ENCODE results near the gene IAH1.

IAH1 gene

DNA sequence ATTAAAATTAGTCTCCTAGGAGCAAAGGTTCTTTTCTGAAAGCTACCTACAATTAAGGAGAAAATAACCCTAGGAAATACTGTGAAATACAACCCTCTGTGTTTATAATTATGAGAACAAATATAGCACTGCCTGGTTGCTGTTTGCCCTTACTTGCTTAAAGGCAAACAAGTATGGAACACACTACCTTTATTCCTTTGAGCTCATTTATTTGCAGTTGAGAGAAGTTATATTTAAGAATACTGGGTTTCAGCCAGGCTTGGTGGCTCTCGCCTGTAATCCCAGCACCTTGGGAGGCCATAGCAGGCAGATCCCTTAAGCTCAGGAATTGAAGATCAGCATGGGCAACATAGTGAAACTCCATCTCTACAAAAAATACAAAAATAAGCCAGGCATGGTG is 23.1 kb upstream of the IAH1 start:
- Histone ChIP-seq H3K27me3 (ENCODE audit: control insufficient read depth in 2 of 2, insufficient read depth in 2 of 2, low read length in 2 of 2) (no peaks in the 10 kb centered on the region), H3K27ac (ENCODE audit: low read depth in 2 of 2, low read length in 2 of 2) (no peak overlapping the region), H3K4me3 (ENCODE audit: low read length in 2 of 2) (no peak overlapping the region), H3K9me3 (ENCODE audit: control insufficient read depth in 2 of 2, low read length in 2 of 2) (no peaks in the 10 kb centered on the region), H3K4me1 (ENCODE audit: control insufficient read depth in 2 of 2, insufficient read depth in 2 of 2, low read length in 2 of 2) (no peaks in the 10 kb centered on the region), H3K36me3 (ENCODE audit: control insufficient read depth in 2 of 2, insufficient read depth in 2 of 2, low read length in 2 of 2) (peaks cover 16 to 21% of the 10 kb centered on the region in 2 donors), H3K9ac (ENCODE audit: low read depth in 1 of 2, low read length in 2 of 2) (no peak overlapping the region)

DNA sequence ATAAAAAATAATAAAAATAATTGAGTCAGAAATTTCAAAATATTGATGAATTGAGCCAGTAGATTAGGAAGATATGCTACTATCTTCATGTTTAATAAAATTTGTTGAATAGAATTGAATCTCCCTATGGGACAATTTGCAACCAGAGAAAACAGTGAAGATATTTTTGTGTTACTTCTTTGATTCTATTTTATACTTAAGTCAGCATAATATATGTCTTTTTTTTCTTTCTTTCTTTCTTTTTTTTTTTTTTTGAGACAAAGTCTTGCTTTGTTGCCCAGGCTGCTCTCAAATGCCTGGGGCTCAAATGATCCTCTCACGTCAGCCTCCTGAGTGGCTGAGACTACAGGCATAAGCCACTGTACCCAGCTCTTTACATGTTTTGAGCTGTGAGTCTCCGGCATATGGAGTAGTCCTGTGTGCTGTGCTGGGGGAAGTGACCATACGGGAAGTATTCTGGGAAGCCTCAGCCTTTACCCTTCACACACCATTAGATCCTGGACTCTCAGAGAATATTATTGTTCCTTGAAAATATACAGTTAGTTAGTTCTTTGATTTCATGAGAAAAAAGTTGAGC is 13.8 kb upstream of the IAH1 start:
- Histone ChIP-seq H3K36me3 (ENCODE audit: control insufficient read depth in 2 of 2, insufficient read depth in 2 of 2, low read length in 2 of 2) (peaks cover 13 to 21% of the 10 kb centered on the region in 2 donors), H3K27me3 (ENCODE audit: control insufficient read depth in 2 of 2, insufficient read depth in 2 of 2, low read length in 2 of 2) (no peaks in the 10 kb centered on the region), H3K4me3 (ENCODE audit: low read length in 2 of 2) (no peak overlapping the region), H3K9me3 (ENCODE audit: control insufficient read depth in 2 of 2, low read length in 2 of 2) (no peaks in the 10 kb centered on the region), H3K4me1 (ENCODE audit: control insufficient read depth in 2 of 2, insufficient read depth in 2 of 2, low read length in 2 of 2) (no peaks in the 10 kb centered on the region), H3K27ac (ENCODE audit: low read depth in 2 of 2, low read length in 2 of 2) (no peak overlapping the region), H3K9ac (ENCODE audit: low read depth in 1 of 2, low read length in 2 of 2) (no peak overlapping the region)

DNA sequence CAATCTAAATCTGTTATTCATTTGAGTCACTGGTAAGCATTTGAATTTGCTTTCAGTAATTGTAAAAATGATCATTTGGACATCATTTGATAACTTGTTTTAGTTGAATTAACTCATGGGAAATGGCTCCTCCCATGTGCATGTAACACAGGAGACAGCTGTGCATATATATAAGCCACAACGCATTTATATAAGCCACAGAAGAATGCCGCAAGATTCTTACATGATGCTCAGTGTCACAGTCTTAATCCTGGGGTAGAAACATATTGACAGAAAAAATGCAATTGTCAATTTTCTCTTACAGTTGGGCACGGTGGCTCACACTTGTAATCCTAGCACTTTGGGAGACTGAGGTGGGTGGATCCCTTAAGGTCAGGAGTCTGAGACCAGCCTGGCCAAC is 13.3 kb upstream of the IAH1 start:
- H3K27ac ChIP-seq (ENCODE audit: low read depth in 2 of 2, low read length in 2 of 2): no peak overlapping the region
- H3K36me3 ChIP-seq (ENCODE audit: control insufficient read depth in 2 of 2, insufficient read depth in 2 of 2, low read length in 2 of 2): peaks cover 12 to 23% of the 10 kb centered on the region in 2 donors
- no peak overlapping the region for H3K9ac ChIP-seq (ENCODE audit: low read depth in 1 of 2, low read length in 2 of 2)
- no peak overlapping the region for H3K4me3 ChIP-seq (ENCODE audit: low read length in 2 of 2)
- H3K9me3 ChIP-seq (ENCODE audit: control insufficient read depth in 2 of 2, low read length in 2 of 2): no peaks in the 10 kb centered on the region
- H3K4me1 ChIP-seq (ENCODE audit: control insufficient read depth in 2 of 2, insufficient read depth in 2 of 2, low read length in 2 of 2): no peaks in the 10 kb centered on the region
- no peaks in the 10 kb centered on the region for H3K27me3 ChIP-seq (ENCODE audit: control insufficient read depth in 2 of 2, insufficient read depth in 2 of 2, low read length in 2 of 2)

DNA sequence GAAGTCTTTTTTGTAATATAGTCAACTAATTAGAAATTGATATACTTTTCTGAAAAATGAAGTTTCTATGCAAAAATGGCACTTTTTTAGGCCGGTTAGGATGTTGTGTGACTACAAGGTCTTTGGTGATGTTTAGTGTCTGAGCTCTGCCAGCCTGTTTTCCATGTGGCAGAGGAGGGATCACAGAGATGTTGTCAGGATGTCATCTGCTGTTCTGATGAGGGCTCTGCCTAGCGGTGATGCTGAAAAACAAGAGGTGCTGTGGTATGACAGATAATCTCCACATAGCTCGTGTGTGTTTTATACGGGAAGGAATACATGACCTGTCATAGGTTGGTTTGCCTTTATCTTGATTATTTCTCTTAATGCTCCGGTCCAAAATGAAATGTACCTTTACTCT is 12.0 kb upstream of the IAH1 start:
- Histone ChIP-seq H3K9me3 (ENCODE audit: control insufficient read depth in 2 of 2, low read length in 2 of 2) (no peaks in the 10 kb centered on the region), H3K4me3 (ENCODE audit: low read length in 2 of 2) (no peak overlapping the region), H3K9ac (ENCODE audit: low read depth in 1 of 2, low read length in 2 of 2) (no peak overlapping the region), H3K27me3 (ENCODE audit: control insufficient read depth in 2 of 2, insufficient read depth in 2 of 2, low read length in 2 of 2) (no peaks in the 10 kb centered on the region), H3K27ac (ENCODE audit: low read depth in 2 of 2, low read length in 2 of 2) (no peak overlapping the region), H3K36me3 (ENCODE audit: control insufficient read depth in 2 of 2, insufficient read depth in 2 of 2, low read length in 2 of 2) (peaks cover 12 to 18% of the 10 kb centered on the region in 2 donors), H3K4me1 (ENCODE audit: control insufficient read depth in 2 of 2, insufficient read depth in 2 of 2, low read length in 2 of 2) (no peaks in the 10 kb centered on the region)

DNA sequence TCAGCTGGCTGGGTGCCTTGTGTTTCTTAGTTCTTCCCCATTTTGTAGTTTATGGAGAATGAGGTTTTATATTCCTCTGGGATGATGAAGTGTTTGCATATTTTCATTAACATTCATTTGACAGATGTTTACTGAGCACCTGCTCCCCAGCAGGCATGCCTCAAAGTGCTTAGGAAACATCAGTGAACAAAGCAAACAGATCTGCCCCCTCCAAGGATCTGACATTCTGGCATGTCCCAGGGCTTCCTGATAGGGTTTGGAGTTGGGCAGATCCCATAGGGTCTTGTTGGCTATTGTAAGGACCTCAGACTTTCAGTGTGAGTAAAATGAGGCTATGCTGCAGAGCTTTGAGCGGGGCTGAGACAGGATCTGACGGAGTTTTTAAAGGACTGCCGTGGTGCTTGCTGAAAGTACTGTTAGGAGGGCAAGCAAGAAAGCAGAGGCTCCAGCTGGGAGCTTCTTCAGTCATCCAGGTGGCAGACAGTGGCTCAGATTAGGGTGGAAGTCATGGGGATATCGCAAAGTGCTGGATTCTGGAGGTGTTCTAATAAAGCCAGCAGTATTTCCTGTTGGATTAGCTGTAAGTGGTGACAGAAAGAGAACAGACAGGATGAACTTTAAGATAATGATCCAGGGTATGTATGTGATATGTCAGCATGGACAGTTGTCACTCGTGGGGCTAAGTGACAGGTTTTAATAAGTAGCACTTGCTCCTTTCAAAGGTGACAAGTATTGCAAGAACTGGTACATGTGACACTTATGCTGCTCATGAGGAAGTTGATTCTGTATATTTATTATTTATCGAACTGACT is 11.3 kb upstream of the IAH1 start:
- peaks cover 16 to 19% of the 10 kb centered on the region in 2 donors for H3K36me3 ChIP-seq (ENCODE audit: control insufficient read depth in 2 of 2, insufficient read depth in 2 of 2, low read length in 2 of 2)
- H3K4me1 ChIP-seq (ENCODE audit: control insufficient read depth in 2 of 2, insufficient read depth in 2 of 2, low read length in 2 of 2): no peaks in the 10 kb centered on the region
- no peaks in the 10 kb centered on the region for H3K9me3 ChIP-seq (ENCODE audit: control insufficient read depth in 2 of 2, low read length in 2 of 2)
- H3K27me3 ChIP-seq (ENCODE audit: control insufficient read depth in 2 of 2, insufficient read depth in 2 of 2, low read length in 2 of 2): no peaks in the 10 kb centered on the region
- H3K27ac ChIP-seq (ENCODE audit: low read depth in 2 of 2, low read length in 2 of 2): no peak overlapping the region
- no peak overlapping the region for H3K9ac ChIP-seq (ENCODE audit: low read depth in 1 of 2, low read length in 2 of 2)
- H3K4me3 ChIP-seq (ENCODE audit: low read length in 2 of 2): no peak overlapping the region

DNA sequence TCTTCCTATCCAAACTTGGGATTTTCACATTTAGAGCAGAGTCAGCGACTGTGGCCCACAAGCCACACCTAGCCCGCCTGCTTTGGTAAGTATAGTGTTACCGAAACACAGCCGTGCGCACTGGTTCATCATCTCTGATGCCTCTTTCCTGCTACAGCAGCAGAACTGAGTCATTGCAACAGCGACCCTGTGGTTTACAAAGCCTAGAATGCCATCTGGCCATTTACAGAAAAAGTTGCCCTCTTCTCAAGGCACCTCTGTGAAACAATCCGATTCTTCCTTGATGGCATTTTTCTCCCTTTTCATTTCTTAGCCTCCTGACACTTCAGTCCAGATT is 10.7 kb upstream of the IAH1 start:
- Histone ChIP-seq H3K27me3 (ENCODE audit: control insufficient read depth in 2 of 2, insufficient read depth in 2 of 2, low read length in 2 of 2) (no peaks in the 10 kb centered on the region), H3K9ac (ENCODE audit: low read depth in 1 of 2, low read length in 2 of 2) (no peak overlapping the region), H3K27ac (ENCODE audit: low read depth in 2 of 2, low read length in 2 of 2) (no peak overlapping the region), H3K36me3 (ENCODE audit: control insufficient read depth in 2 of 2, insufficient read depth in 2 of 2, low read length in 2 of 2) (peaks cover 12 to 16% of the 10 kb centered on the region in 2 donors), H3K4me1 (ENCODE audit: control insufficient read depth in 2 of 2, insufficient read depth in 2 of 2, low read length in 2 of 2) (no peaks in the 10 kb centered on the region), H3K9me3 (ENCODE audit: control insufficient read depth in 2 of 2, low read length in 2 of 2) (no peaks in the 10 kb centered on the region), H3K4me3 (ENCODE audit: low read length in 2 of 2) (no peak overlapping the region)

DNA sequence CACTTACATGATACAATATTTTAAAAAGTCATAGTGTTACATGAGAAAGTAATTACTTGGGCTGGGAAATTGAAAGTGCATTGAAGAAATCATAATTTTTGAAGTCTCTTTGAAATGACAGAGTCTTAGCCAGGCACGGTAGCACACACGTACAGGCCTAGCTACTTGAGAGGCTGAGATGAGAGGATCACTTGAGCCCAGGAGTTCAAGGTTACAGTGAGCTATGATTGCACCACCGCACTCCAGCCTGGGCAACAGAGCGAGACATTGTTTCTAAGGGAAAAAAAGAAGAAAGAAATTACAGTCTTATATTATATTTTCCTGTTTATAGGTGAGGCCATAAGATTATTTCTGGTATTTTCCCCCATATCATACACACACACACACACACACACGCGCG is 9.2 kb upstream of the IAH1 start:
- Histone ChIP-seq H3K4me3 (ENCODE audit: low read length in 2 of 2) (no peak overlapping the region), H3K27me3 (ENCODE audit: control insufficient read depth in 2 of 2, insufficient read depth in 2 of 2, low read length in 2 of 2) (no peaks in the 10 kb centered on the region), H3K4me1 (ENCODE audit: control insufficient read depth in 2 of 2, insufficient read depth in 2 of 2, low read length in 2 of 2) (no peaks in the 10 kb centered on the region), H3K9ac (ENCODE audit: low read depth in 1 of 2, low read length in 2 of 2) (no peak overlapping the region), H3K27ac (ENCODE audit: low read depth in 2 of 2, low read length in 2 of 2) (no peak overlapping the region), H3K9me3 (ENCODE audit: control insufficient read depth in 2 of 2, low read length in 2 of 2) (no peaks in the 10 kb centered on the region), H3K36me3 (ENCODE audit: control insufficient read depth in 2 of 2, insufficient read depth in 2 of 2, low read length in 2 of 2) (peaks cover 12 to 15% of the 10 kb centered on the region in 2 donors)

DNA sequence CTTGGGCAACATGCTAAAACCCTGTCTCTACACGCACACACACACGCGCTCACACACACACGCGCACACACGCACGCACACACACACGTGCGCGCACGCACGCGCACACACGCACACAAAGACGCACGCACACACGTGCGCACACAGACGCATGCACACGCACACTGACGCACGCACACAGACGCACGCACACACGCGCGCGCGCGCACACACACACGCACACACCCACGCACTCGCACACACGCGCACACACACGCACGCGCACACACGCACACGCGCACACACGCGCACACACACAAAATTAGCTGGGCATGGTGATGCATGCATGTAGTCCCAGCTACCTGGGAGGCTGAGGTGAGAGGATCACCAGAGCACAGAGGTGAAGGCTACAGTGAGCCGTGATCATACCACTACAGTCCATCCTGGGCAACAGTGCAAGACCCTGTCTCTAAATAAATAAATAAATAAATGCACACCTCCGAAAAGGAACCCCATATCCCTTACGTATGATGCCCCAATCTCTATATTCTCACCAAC is 8.1 kb upstream of the IAH1 start:
- H3K4me3 ChIP-seq (ENCODE audit: low read length in 2 of 2): no peak overlapping the region
- H3K27me3 ChIP-seq (ENCODE audit: control insufficient read depth in 2 of 2, insufficient read depth in 2 of 2, low read length in 2 of 2): no peaks in the 10 kb centered on the region
- H3K4me1 ChIP-seq (ENCODE audit: control insufficient read depth in 2 of 2, insufficient read depth in 2 of 2, low read length in 2 of 2): no peaks in the 10 kb centered on the region
- H3K9ac ChIP-seq (ENCODE audit: low read depth in 1 of 2, low read length in 2 of 2): no peak overlapping the region
- H3K27ac ChIP-seq (ENCODE audit: low read depth in 2 of 2, low read length in 2 of 2): no peak overlapping the region
- H3K9me3 ChIP-seq (ENCODE audit: control insufficient read depth in 2 of 2, low read length in 2 of 2): no peaks in the 10 kb centered on the region
- peaks cover 9 to 13% of the 10 kb centered on the region in 2 donors for H3K36me3 ChIP-seq (ENCODE audit: control insufficient read depth in 2 of 2, insufficient read depth in 2 of 2, low read length in 2 of 2)

DNA sequence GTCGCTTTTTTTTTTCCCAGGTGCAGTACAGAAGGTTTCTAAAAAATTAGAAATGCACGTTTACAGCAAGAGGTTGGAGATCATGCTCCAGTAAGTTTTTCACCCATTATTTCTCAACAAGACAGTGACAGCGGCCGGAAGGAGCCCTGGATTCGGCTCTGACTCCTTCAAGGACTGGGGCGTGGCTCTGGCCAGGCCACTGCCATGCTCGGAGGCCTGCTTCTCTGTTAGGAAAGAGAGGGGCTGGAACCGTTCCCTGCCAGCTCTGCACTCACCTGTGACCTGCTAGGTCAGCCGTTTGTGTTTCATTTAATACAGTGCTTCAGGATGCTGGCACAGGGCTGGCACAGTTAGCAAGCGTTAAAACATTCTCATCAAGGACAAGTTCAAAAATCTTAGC is 6.7 kb upstream of the IAH1 start:
- no peak overlapping the region for H3K4me3 ChIP-seq (ENCODE audit: low read length in 2 of 2)
- no peak overlapping the region for H3K9ac ChIP-seq (ENCODE audit: low read depth in 1 of 2, low read length in 2 of 2)
- H3K36me3 ChIP-seq (ENCODE audit: control insufficient read depth in 2 of 2, insufficient read depth in 2 of 2, low read length in 2 of 2): peaks cover 8 to 13% of the 10 kb centered on the region in 2 donors
- no peaks in the 10 kb centered on the region for H3K27me3 ChIP-seq (ENCODE audit: control insufficient read depth in 2 of 2, insufficient read depth in 2 of 2, low read length in 2 of 2)
- no peaks in the 10 kb centered on the region for H3K9me3 ChIP-seq (ENCODE audit: control insufficient read depth in 2 of 2, low read length in 2 of 2)
- H3K4me1 ChIP-seq (ENCODE audit: control insufficient read depth in 2 of 2, insufficient read depth in 2 of 2, low read length in 2 of 2): no peaks in the 10 kb centered on the region
- H3K27ac ChIP-seq (ENCODE audit: low read depth in 2 of 2, low read length in 2 of 2): no peak overlapping the region

DNA sequence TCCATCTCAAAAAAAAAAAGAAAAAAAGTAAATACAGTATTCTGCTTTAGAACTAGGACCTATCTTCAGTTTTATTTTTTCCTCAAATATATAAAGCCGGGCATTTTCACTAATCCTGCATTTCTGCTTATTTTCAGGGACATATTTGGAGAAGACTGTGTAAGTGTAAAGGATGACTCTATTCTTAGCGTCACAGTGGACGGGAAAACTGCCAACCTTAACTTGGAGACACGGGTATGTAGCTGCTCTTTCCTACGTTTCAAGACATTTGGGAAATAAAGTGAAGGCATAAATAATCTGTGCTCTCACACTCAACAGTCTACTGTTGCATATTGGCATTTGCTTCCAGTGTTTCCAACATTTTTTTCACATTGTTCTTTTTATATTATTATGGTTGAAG is 3.1 kb upstream of the IAH1 start:
- Histone ChIP-seq H3K9me3 (ENCODE audit: control insufficient read depth in 2 of 2, low read length in 2 of 2) (no peaks in the 10 kb centered on the region), H3K4me3 (ENCODE audit: low read length in 2 of 2) (no peak overlapping the region), H3K9ac (ENCODE audit: low read depth in 1 of 2, low read length in 2 of 2) (no peak overlapping the region), H3K4me1 (ENCODE audit: control insufficient read depth in 2 of 2, insufficient read depth in 2 of 2, low read length in 2 of 2) (peaks cover 3 to 4% of the 10 kb centered on the region in 2 donors), H3K27me3 (ENCODE audit: control insufficient read depth in 2 of 2, insufficient read depth in 2 of 2, low read length in 2 of 2) (no peaks in the 10 kb centered on the region), H3K36me3 (ENCODE audit: control insufficient read depth in 2 of 2, insufficient read depth in 2 of 2, low read length in 2 of 2) (peaks cover 5 to 10% of the 10 kb centered on the region in 2 donors), H3K27ac (ENCODE audit: low read depth in 2 of 2, low read length in 2 of 2) (no peak overlapping the region)

Measured in mucosa of rectum (tissue), 2 donors.